SJSA1 (cell line): ENCODE measurements around the gene ZW10. TPM values are rescaled to one million over a fixed set of nuclear protein-coding genes. Genes with fewer than 3 reads are reported as not detected.
A peak's percentile ranks its signal among the peaks of the same experiment; 100 is the strongest.
"Not testable (repeated sequence)": the region's sequence is repeated elsewhere in the genome, so short reads cannot be mapped to it uniquely, and the experiment has no call there.

ENCODE experiments used
- DNase-seq, 2 experiments: peaks; one replicate each; pipeline ENCODE4 v3.0.0-alpha.2; 2015 to 2020; ENCODE audit warnings: low spot score in 2 of 2, low read depth in 1 of 2
- H3K27ac ChIP-seq: fragments of 250-450 bp; sonication (Bioruptor Pico); 2 replicates; pipeline ENCODE4 v1.5.1; 2020; ENCODE audit warnings: mild to moderate bottlenecking, moderate library complexity
- H3K27me3 ChIP-seq: fragments of 250-450 bp; sonication (Bioruptor Pico); replicated peaks from 2 replicates; pipeline ENCODE4 v1.5.1; 2020; ENCODE audit warnings: mild to moderate bottlenecking, moderate library complexity
- H3K36me3 ChIP-seq: fragments of 250-450 bp; sonication (Bioruptor Pico); 2 replicates; pipeline ENCODE4 v1.5.1; 2020; ENCODE audit warnings: mild to moderate bottlenecking
- H3K4me1 ChIP-seq: fragments of 250-450 bp; sonication (Bioruptor Pico); replicated peaks from 2 replicates; pipeline ENCODE4 v1.6.1; 2021; ENCODE audit warnings: mild to moderate bottlenecking
- H3K4me3 ChIP-seq: fragments of 250-450 bp; sonication (Bioruptor Pico); 2 replicates; pipeline ENCODE4 v1.5.1; 2020; ENCODE audit warnings: mild to moderate bottlenecking
- H3K9me3 ChIP-seq: fragments of 250-450 bp; sonication (Bioruptor Pico); replicated peaks from 2 replicates; pipeline ENCODE4 v1.5.1; 2020; ENCODE audit warnings: mild to moderate bottlenecking
- total RNA-seq: library from RNA; depleted of rRNA; stranded (reverse); fragments of >200 nt; shearing (Covaris generic); gene quantifications from 2 replicates; pipeline ENCODE4 v1.2.3, GENCODE V29; 2014; rRNA removed

The ZW10 gene
- total RNA-seq, result 16.8 and 22.4 TPM in 2 replicates

DNA sequence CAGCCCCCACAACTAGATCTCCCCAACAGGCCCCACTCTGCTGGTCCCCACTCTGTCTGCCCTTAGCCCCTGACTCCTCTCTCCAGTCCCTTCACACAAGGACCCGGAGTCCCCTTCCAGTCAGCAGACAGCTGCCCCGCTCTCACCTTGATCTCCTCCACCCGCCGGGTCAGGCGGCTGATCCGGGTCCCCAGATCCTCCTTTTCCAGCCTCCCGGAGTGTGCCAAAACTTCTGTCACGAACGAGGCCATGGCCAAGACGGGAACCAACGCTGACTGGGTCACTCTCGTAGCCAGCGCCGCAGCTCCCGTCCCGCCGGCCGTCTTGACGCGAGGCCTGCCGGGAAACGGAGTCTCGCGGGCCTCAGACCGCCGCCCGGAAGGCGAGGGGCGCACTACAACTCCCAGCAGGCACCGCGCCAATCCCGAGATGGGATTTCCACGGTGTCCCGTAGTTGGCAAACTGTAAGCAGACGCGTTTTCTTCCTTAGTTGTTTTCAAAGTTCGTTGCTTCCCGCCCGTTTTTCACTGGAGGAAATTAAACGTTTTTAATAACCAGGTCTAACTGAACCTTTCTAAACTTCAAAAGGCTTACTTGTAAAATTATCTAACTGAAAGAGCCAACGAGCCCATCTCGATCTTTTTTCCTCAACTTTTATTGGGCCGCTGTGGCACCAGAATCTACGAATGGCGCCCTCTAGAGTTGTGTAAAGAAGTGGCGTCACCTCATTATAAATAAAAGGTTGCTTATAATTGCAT, at the start of gene ZW10:
TSS of gene ZW10 (minus strand) at position 277 of the 758 bp plus-strand sequence. CDS start at position 251, 26 bp downstream.
- Histone ChIP-seq H3K4me1 (peaks cover 6% of the 10 kb centered on the region; the same call in 1 of the 2 replicates), H3K36me3 (peaks cover 2% of the 10 kb centered on the region; the same call in 1 of the 2 replicates), H3K27me3 (no peaks in the 10 kb centered on the region), H3K9me3 (no peaks in the 10 kb centered on the region), H3K4me3 (peak within 1 kb of the TSS; percentile 62), H3K27ac (peak within 1 kb of the TSS; percentile 79)
- peak; percentile 89 to 90 for DNase-seq

DNA sequence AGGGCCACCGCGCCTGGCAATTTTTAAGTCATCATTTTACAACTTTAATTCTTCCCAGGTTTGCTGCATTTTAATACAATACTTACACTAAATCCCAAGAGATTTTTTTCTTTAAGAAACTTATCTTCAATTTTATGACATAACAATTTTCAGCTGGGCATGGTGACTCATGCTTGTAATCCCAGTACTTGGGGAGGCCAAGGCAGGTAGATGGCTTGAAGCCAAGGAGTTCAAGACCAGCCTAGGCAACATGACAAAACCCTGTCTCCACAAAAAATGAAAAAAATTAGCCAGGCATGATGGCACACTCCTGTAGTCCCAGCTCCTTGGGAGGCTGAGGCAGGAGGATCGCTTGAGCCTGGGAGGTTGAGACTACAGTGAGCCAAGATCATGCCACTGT, 44.9 kb upstream of the ZW10 start:
- Histone ChIP-seq H3K27ac (no peak overlapping the region), H3K36me3 (no peaks in the 10 kb centered on the region), H3K4me1 (no peaks in the 10 kb centered on the region), H3K27me3 (no peaks in the 10 kb centered on the region), H3K9me3 (no peaks in the 10 kb centered on the region), H3K4me3 (no peak overlapping the region)
- no peak for DNase-seq

- H3K27ac ChIP-seq, result no peak overlapping the region
- DNase-seq, result no peak
- H3K36me3 ChIP-seq, result no peaks in the 10 kb centered on the region
- no peak overlapping the region for H3K4me3 ChIP-seq
- H3K27me3 ChIP-seq, result no peaks in the 10 kb centered on the region
- H3K9me3 ChIP-seq, result no peaks in the 10 kb centered on the region
- no peaks in the 10 kb centered on the region for H3K4me1 ChIP-seq
These were observed 44.1 kb upstream of the ZW10 start for GRCh38 chr11:113817626-113818025.

- DNase-seq, result no peak
- H3K27me3 ChIP-seq, result no peaks in the 10 kb centered on the region
These were observed 43.7 kb upstream of the ZW10 start for GRCh38 chr11:113817162-113817561.

GRCh38 chr11:113814181-113814580, 40.7 kb upstream of the ZW10 start:
- no peak overlapping the region for H3K27ac ChIP-seq
- H3K9me3 ChIP-seq, result no peaks in the 10 kb centered on the region
- no peaks in the 10 kb centered on the region for H3K4me1 ChIP-seq
- no peaks in the 10 kb centered on the region for H3K36me3 ChIP-seq
- H3K4me3 ChIP-seq, result no peak overlapping the region
- no peak for DNase-seq
- H3K27me3 ChIP-seq, result no peaks in the 10 kb centered on the region

More at GRCh38 chr11:113817162-113817561, 43.7 kb upstream of the ZW10 start:
- no peaks in the 10 kb centered on the region for H3K9me3 ChIP-seq
- H3K4me1 ChIP-seq, result no peaks in the 10 kb centered on the region
- H3K27ac ChIP-seq, result no peak overlapping the region
- H3K4me3 ChIP-seq, result no peak overlapping the region
- no peaks in the 10 kb centered on the region for H3K36me3 ChIP-seq

DNA sequence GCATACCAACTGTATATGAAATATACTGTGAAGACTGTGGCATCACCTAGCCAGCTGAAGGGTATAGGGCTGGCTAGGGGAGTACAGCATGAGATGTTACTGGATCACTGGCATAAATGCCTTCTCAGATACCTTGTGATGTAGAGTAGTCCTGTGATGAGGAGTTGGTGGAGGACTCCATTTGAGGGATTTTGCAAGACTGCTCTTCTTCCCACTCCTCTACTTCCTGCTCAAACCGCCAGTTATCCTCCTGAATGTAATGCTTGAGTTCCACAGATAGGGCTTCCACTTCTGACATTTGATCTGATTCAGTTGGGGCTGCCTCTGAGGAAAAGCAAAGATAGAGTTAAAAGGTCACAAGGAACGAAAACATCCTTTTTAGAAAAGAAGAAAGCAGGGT, 35.4 kb upstream of the ZW10 start:
- no peaks in the 10 kb centered on the region for H3K4me1 ChIP-seq
- H3K27me3 ChIP-seq, result no peaks in the 10 kb centered on the region
- peaks cover 4% of the 10 kb centered on the region; the same call in 1 of the 2 replicates for H3K36me3 ChIP-seq
- no peaks in the 10 kb centered on the region for H3K9me3 ChIP-seq
- no peak overlapping the region for H3K27ac ChIP-seq
- no peak overlapping the region for H3K4me3 ChIP-seq
- no peak for DNase-seq

GRCh38 chr11:113806406-113806805, 32.9 kb upstream of the ZW10 start:
- Histone ChIP-seq H3K27ac (no peak overlapping the region), H3K4me3 (no peak overlapping the region), H3K36me3 (peaks cover 4% of the 10 kb centered on the region; the same call in 1 of the 2 replicates), H3K4me1 (no peaks in the 10 kb centered on the region), H3K27me3 (no peaks in the 10 kb centered on the region), H3K9me3 (no peaks in the 10 kb centered on the region)
- peak in 1 of 2 experiments; percentile 3 for DNase-seq

- no peak for DNase-seq
These were observed 32.1 kb upstream of the ZW10 start for GRCh38 chr11:113805640-113806039.

GRCh38 chr11:113802621-113803020, 29.1 kb upstream of the ZW10 start:
- no peak for DNase-seq
- H3K4me1 ChIP-seq, result no peaks in the 10 kb centered on the region

More at GRCh38 chr11:113805640-113806039, 32.1 kb upstream of the ZW10 start:
- no peaks in the 10 kb centered on the region for H3K4me1 ChIP-seq
- no peaks in the 10 kb centered on the region for H3K27me3 ChIP-seq
- H3K9me3 ChIP-seq, result no peaks in the 10 kb centered on the region
- H3K36me3 ChIP-seq, result peaks cover 4% of the 10 kb centered on the region; the same call in 1 of the 2 replicates
- no peak overlapping the region for H3K4me3 ChIP-seq
- no peak overlapping the region for H3K27ac ChIP-seq

DNA sequence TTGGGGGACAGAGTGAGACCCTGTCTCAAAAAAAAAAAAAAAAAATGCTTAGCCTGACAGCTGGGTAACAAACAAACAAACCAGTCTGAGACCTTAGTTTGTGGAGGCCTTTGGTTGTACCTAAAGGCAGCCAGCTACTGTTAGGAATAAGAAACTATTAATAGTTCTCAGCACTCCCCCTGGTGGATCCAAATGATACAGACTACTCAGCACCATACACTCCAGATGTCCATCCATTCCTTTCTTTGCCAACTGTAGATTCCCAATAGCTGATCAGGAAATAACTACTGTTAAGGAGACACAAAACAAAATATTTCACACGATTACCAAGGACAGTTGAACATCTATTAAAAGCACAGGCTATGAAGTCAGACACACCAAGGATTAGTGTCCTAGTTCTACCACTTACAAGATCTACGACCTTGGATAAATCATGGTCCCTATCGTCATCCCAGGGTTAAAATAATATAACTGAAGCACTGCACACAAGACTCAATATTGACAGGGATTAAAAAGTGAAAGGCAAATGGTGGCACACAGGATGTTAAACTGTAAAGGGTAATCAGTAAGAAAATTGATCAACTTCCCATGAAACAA, 23.3 kb upstream of the ZW10 start:
- Histone ChIP-seq H3K4me3 (no peak overlapping the region), H3K27ac (no peak overlapping the region), H3K27me3 (no peaks in the 10 kb centered on the region), H3K36me3 (no peaks in the 10 kb centered on the region), H3K9me3 (no peaks in the 10 kb centered on the region), H3K4me1 (no peaks in the 10 kb centered on the region)
- DNase-seq, result peak in 1 of 2 experiments; percentile 4

More at GRCh38 chr11:113802621-113803020, 29.1 kb upstream of the ZW10 start:
- Histone ChIP-seq H3K27me3 (no peaks in the 10 kb centered on the region), H3K9me3 (no peaks in the 10 kb centered on the region), H3K36me3 (no peaks in the 10 kb centered on the region), H3K4me3 (no peak overlapping the region), H3K27ac (no peak overlapping the region)

DNA sequence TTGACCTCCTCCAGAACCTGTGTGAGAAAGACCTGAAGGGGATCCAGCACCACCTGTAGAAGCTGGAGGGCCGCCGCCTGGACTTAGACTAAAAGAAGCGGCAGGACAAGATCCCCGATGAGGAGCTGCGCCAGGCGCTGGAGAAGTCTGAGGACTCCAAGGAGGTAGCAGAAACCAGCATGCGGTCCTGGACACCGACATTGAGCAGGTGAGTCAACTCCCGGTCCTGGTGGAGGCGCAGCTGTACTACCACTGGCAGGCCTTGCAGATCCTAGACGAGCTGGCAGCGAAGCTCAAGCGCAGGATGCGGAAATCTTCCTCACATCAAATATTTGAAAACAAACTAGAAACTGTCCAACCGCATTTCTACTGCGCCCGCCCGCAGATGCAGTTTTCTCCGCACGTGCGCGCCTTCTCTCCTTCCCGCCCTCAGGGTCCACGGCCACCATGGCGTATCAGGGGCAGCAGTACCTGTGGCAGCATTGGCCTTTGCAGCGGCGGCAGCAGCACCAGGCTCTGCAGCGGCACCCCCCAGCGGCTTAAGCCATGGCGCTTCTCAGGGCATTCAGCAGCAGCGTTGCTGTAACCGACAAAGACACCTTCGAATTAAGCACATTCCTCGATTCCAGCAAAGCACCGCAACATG, 16.3 kb upstream of the ZW10 start:
- Histone ChIP-seq H3K4me3 (no peak overlapping the region), H3K4me1 (no peaks in the 10 kb centered on the region), H3K9me3 (no peaks in the 10 kb centered on the region), H3K27ac (no peak overlapping the region), H3K36me3 (no peaks in the 10 kb centered on the region), H3K27me3 (no peaks in the 10 kb centered on the region)
- DNase-seq, result no peak

DNA sequence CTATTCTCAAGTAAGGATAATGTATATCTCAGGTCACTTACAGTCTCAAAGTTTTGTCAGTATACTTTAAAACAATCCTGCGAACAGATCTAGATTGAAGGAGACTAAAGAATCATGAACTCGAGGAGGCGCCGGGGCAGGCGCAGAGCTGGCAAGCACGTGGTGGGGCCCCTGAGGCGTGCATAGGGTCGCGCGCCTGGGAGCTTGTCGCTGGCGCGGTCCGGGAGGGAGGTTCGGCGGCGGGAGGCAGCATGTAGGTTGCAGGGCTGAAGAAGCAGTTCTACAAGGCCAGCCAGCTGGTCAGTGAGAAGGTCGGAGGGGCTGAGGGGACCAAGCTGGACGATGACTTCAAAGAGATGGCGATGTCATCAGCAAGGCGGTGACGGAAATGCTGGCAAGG, 15.5 kb upstream of the ZW10 start:
- H3K4me3 ChIP-seq, H3K27me3 ChIP-seq, H3K9me3 ChIP-seq, H3K36me3 ChIP-seq, H3K27ac ChIP-seq, DNase-seq, H3K4me1 ChIP-seq: not testable (repeated sequence)

DNA sequence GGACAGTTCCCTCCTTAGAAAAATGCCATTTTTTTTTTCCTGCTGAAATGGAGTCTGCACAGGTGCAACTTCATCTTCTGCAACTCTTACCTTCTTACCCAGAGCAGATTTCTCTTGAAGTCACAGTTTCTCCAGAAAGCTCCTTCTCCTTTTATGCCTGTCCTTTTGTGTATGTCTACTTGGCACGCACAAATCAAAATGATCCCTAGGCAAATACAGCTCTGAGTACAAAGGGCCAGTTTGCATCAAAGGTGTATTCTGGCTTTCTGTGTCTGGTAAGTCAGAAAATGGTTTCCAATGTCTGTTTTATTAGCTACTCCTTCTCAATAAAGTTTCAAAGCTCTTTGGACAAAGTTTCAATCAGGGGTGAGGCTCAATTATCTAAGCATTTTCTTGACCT, 8.6 kb upstream of the ZW10 start:
- Histone ChIP-seq H3K27ac (no peak overlapping the region), H3K4me3 (no peak overlapping the region), H3K27me3 (no peaks in the 10 kb centered on the region), H3K9me3 (no peaks in the 10 kb centered on the region), H3K36me3 (no peaks in the 10 kb centered on the region), H3K4me1 (no peaks in the 10 kb centered on the region)
- no peak for DNase-seq

- Histone ChIP-seq H3K9me3 (no peaks in the 10 kb centered on the region), H3K36me3 (no peaks in the 10 kb centered on the region), H3K27me3 (no peaks in the 10 kb centered on the region), H3K4me3 (no peak overlapping the region), H3K4me1 (no peaks in the 10 kb centered on the region), H3K27ac (no peak overlapping the region)
- DNase-seq, result no peak
These were observed 8.2 kb upstream of the ZW10 start for GRCh38 chr11:113781682-113782081.
